Amniotic stem cell (primary cell): ENCODE measurements around the gene TAF15.

Experiments used
- DNase-seq: peaks from one replicate; lab custom pipeline; 2025; lab: John Stamatoyannopoulos, UW

Gene TAF15

DNA sequence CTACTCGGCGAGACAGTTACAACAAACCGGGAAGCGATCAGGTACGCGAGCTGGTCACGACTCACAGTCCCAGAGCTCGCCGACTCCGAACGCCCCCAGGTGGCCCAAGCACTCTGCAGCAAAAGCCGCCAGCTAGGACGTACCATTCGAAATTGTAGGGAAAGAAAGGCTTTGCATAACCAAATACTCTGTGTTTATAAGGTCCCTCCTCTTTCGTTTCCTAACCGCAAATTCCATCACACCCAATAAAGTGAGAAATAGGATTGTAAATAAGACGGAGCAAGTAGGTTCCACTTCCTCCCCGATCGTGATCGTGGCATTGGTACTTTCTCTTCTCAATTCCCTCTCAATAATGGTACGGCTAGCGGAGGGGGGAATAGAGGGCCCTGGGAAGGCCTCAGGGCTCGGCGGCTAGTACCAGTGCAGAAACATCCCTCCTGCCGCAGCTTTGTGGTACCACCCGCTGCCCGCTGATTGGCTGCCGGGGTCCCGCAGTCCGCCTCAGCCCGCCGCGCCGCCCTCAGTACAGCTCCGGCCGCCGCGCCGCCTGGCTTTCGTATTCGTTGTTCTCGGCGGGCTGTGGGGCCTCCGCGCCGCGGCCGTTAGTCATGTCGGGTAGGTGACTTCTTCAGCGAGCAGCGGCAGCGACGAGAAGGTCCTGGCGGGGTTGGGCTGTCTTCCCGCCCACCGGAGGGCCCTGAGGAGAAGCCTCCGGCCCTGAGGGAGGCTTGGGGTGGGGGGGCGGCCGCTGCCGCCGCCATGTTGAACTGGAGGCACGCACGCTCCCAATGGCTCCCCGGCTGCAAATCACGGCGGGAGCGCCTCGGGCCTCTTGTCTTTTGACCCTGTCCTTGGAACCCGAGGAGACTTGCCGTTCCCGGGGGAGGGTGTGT lies at the start of gene TAF15:
Gene TAF15, plus strand, starts transcription at position 523 of the 893 bp plus-strand sequence. Its CDS starts 86 bp downstream, at position 609.
- peak; percentile 97 for DNase-seq

GRCh38 chr17:35760587-35760986 lies 48.7 kb upstream of the TAF15 start, which contains the start of gene C17orf50:
Gene C17orf50 (plus strand): TSS chr17:35760887. CDS start chr17:35760942, 55 bp downstream.
- no peak for DNase-seq

DNA sequence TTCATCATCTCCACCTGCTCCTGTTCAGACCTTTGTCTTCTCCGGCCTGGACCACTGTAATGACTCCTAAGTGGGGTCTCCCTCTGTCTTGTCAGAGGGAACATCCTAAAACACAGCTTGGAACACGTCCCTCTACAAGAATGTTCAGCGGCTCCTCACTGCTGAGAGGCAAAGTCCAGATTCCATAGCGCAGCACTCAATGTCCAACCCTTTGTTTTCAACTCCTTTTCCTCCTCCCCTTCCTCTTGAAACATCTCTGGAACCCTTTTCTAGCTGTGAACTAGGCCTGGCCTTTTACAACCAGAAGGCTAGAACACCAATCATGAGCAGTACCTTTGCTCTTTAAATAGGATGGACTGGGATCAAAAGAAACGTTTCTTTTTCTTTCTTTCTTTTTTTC lies 47.7 kb upstream of the TAF15 start:
- no peak for DNase-seq

- no peak for DNase-seq
Observed at GRCh38 chr17:35763767-35764122, 45.5 kb upstream of the TAF15 start.

GRCh38 chr17:35764123-35764991 lies 44.9 kb upstream of the TAF15 start:
- peak; percentile 52 for DNase-seq

DNA sequence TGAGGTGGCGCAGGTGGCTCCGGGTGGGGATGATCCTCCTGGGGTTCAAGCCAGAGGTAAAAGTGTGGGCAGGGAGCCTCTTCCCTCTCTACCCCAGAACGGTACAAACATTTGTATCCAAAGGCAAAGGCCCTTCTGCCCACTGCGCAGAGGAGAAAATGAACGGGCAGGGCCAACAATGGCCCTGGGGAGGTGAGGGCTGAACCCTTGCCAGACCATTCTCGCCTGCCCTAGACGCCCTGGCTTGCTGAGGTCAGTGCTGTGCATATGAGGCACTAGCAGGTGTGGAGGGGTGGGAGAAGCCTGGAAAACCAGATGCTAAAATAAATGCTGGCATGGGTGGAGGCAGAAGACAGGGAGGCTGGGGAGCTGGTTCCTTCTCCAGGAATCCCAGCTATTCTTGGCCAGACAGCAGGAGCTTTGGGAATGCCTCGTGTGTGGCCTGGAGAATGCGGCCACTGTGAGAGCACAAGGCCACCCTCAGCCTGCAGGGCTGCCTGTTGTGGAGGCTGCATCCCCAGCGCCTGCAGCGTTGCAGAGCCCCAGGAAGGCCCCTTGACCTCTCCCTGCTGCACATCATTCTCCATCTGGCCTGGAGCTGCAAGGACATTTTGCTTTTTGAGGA lies 44.1 kb upstream of the TAF15 start:
- DNase-seq, result no peak

- no peak for DNase-seq
Observed at GRCh38 chr17:35765756-35766488, 43.4 kb upstream of the TAF15 start.

DNA sequence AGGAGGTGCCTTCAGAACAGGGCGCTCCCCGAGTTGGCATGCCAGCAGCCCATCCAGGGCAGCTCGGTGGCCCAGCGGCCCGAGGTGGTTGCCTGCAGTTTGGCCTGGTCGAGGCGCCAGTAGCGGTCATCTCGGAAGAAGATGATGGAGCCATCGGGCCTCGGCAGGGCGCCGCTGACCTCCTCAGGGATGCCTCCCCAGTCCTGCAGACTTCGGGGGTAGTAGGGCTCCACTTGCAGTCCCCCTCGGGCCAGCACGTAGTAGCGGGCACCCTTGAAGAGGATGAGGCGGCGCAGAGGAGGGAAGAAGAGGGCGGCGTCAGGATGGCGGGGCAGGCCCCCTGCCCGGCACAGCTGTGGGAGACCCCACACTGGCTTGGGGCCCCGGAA lies 42.8 kb upstream of the TAF15 start:
- DNase-seq, result no peak

- no peak for DNase-seq
Observed at GRCh38 chr17:35766903-35767510, 42.3 kb upstream of the TAF15 start.

- DNase-seq, result no peak
Observed at GRCh38 chr17:35768797-35769196, 40.5 kb upstream of the TAF15 start.

GRCh38 chr17:35769895-35770486 lies 39.3 kb upstream of the TAF15 start:
- no peak for DNase-seq

DNA sequence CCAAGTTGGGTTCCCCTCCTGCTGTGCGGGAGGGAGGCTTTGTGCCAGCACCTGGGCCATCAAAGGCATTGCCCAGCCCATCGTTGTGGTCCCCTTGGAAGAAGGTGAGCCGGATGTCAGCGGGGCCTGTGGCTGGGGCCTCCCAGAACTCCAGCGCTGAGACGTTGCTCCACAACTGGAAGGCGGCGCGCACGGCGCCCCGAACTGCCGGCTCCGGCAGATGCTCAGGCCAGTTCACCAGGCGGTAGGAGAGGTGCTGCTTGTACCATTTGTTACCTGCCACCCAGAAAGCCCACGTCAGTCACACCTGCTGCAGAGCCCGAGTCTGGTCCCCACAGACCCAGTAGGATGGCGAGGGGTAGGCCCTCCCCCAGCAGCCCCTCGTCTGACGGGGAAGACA lies 36.2 kb upstream of the TAF15 start:
- DNase-seq, result no peak

GRCh38 chr17:35773679-35774425 lies 35.4 kb upstream of the TAF15 start:
- no peak for DNase-seq

DNA sequence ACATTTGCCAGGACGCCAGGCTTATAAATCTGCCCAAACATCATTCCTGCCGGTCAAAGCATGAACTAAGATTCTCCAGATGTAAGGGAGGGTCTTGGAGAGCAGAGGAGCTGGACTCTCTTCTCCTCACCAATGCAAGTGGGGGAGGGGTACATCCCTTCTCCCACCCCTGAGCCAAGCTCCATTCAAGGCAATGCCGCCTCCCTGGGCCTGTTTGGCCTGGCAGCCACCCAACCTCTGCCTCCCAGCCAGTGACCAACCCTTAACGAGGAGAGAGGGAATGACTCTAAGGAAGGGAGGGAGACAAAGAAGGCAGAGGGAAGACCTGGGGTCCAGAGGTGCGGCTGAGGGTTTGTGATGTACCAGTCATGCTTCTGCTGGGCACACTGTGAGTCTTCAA lies 34.8 kb upstream of the TAF15 start:
- no peak for DNase-seq

- no peak for DNase-seq
Observed at GRCh38 chr17:35775039-35775438, 34.2 kb upstream of the TAF15 start.

- DNase-seq, result no peak
Observed at GRCh38 chr17:35775583-35775982, 33.7 kb upstream of the TAF15 start.

GRCh38 chr17:35778641-35779196 lies 30.6 kb upstream of the TAF15 start:
- no peak for DNase-seq

DNA sequence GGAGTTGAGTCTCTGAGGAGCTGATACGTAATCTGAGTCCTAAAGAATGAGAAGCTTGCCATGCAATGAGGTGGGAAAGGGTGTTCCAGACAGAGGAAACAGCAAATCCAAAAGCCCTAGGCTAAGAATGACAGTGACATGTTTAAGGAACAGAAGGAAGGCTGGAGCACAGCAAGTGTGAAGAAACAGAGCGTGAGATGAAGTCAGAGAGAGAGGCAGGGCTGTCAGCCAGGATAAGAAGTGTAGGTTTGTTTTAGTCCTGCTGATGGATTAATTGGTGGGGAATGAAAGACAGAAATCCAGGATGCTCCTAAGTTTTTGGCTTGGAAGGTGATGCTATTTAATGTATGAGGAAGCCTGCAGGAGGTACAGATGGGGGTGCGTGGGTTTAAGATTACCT lies 28.3 kb upstream of the TAF15 start:
- no peak for DNase-seq

DNA sequence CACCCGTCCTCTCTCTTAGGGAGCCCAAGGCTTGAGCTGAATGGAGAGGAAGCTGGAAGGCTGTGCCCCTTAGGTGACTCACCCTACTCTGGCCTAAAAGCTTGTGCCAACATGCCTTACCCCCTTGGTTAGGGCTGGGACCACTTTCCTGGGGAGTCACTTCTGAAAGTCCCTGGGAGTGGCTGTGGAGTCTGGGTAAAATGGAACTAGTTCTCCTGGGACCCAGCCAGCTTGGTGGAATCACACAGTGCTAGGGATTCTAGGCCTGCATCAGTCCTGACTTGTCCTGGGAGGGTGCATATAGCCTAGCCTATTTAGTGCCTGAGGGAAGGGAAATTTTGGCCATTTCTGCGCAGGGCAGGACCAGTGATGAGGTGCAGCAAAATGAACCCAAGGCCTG lies 24.4 kb upstream of the TAF15 start:
- no peak for DNase-seq

DNA sequence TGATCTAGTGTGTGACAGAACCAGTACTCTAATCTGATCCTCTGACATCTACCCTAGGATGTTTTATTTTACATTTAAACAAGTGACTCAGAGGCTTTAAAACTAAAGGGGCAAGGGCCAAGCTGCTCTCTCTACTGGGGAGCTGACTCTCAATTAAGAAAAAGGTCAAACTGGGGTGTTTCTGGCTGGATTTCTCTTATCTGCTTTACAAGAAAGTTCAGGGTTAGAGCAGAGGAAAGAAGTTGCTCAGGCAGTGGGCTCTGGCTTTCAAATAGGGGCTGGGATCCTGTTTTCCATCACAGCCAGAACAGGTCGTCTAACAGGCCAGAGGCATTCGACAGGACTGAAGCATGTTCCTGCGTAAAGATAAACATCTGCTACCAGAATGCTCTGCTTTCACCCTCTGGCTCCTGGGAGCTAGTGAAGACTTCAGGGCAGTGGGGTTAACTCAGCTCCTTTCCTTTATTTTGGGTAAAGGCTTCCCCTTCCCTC lies 22.3 kb upstream of the TAF15 start:
- DNase-seq, result no peak
